Fibroblast of pulmonary artery (primary cell): ENCODE data around the gene HES4.
A peak's percentile ranks its signal among the peaks of the same experiment; 100 is the strongest.
"Not testable (repeated sequence)": the region's sequence is repeated elsewhere in the genome, so short reads cannot be mapped to it uniquely, and the experiment has no call there.

ENCODE experiments used
- DNase-seq: peaks from one replicate; pipeline ENCODE4 v3.0.0-alpha.2; 2010; ENCODE audit warnings: low read depth
- H3K4me3 ChIP-seq: replicated peaks from 2 replicates; pipeline ENCODE4 v1.5.1; 2011; ENCODE audit warnings: low read depth, mild to moderate bottlenecking, control low read depth, low read length, moderate library complexity
- TF ChIP-seq, protein P1 (sequence below): IDR thresholded peaks from 2 replicates; pipeline ENCODE4 v1.5.1; 2011; ENCODE audit warnings: mild to moderate bottlenecking, control low read depth, low read length, inconsistent platforms; ENCODE audit errors: missing control alignments

HES4 gene

DNA sequence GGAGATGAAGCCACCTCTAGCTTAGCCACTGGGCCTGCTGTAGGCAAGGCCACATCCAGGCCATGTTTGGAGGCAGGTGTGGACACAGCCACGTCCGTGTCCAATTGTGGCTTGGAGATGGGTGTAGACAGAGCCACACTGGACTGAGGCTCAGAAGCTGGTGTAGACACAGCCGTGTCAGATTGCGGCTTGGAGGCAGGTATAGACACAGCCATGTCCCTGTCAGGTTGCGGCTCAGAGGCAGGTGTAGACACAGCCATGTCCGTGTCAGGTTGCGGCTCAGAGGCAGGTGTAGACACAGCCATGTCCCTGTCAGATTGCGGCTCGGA lies 20.2 kb downstream of the HES4 start:
- DNase-seq = no peak
- TF ChIP-seq, protein P1, sequence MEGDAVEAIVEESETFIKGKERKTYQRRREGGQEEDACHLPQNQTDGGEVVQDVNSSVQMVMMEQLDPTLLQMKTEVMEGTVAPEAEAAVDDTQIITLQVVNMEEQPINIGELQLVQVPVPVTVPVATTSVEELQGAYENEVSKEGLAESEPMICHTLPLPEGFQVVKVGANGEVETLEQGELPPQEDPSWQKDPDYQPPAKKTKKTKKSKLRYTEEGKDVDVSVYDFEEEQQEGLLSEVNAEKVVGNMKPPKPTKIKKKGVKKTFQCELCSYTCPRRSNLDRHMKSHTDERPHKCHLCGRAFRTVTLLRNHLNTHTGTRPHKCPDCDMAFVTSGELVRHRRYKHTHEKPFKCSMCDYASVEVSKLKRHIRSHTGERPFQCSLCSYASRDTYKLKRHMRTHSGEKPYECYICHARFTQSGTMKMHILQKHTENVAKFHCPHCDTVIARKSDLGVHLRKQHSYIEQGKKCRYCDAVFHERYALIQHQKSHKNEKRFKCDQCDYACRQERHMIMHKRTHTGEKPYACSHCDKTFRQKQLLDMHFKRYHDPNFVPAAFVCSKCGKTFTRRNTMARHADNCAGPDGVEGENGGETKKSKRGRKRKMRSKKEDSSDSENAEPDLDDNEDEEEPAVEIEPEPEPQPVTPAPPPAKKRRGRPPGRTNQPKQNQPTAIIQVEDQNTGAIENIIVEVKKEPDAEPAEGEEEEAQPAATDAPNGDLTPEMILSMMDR = no peak
- H3K4me3 ChIP-seq = no peak overlapping the region

DNA sequence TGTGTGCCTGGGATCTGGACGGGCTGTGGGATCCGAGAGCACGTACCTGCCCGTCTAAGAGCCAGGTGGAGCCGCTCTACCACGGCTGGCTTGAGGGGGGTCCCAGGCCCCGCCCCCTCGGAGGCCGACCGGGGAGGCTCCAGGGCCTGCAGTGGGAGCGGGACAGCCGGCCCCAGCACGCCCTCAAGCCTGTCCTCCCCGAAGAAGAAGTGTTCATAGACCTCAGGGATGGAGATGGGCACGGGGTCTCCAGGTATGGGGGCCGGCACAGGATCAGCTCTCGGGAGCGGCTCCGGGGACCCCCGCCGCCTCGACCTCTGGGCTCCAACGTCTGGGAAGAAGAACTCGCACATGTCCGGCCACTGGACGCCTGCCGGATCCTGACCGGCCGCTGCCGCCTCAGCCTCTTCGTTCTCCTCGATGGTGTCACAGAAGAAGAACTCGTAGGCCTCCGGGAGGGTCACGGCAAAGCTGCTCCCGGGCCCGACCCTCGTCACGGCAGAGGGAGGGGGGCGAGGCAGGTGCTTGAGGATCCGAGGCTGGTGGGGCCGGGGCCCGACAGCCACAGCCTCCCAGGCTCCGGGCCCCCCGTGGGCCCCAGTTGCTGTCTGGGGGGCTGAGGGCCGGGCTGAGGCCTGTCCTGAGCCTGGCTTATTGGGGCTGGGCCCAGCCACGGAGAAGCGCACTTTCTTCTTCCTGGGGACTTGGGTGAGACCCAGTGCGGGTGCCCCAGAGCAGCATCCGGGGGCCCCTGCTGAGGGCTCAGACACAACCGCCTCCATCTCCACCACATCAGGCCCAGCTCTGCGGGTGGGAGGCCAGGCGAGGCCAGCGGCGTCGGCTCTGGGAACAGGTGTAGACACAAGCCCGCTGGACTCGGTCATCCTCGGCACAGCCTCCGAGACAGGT lies 20.8 kb downstream of the HES4 start:
- TF ChIP-seq, protein P1 = no peak
- H3K4me3 ChIP-seq = no peak overlapping the region
- no peak for DNase-seq

DNA sequence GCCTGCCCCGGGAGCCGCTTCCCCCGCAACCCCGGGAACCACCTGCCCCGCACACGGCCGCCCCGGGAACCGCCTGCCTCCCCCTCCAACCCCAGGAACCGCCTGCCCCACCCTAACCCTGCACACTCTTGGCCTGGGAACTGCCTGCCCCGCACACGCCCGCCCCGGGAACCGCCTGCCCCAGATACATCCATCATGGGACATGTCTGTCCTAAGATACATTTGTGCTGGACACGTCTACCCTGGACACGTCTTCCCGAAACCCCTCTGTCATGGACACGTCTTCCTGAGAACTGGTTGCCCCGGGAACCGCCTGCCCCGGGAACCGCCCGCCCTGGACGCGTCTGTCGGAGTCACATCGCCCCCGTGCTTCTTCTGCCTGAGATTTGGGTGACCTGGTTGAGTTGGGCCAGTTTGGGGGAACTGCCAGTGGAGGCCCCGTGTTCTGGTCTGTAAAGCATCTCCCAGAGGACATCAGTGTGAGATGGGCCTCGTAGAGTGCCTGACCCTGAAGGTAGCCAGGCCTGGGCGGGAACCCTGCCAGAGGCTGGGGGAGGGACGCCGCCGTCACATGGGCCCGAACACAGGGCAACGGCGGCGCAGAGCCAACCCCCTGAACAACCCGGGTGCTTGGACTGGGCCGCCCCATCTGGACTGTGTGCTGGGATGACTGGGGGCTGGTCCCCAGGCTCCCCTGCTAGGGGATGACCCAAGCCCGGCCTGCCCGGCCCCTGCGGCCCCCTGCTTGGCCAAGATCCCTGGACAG lies 21.6 kb downstream of the HES4 start:
- DNase-seq = no peak
- TF ChIP-seq, protein P1 = no peak
- H3K4me3 ChIP-seq = no peak overlapping the region

DNA sequence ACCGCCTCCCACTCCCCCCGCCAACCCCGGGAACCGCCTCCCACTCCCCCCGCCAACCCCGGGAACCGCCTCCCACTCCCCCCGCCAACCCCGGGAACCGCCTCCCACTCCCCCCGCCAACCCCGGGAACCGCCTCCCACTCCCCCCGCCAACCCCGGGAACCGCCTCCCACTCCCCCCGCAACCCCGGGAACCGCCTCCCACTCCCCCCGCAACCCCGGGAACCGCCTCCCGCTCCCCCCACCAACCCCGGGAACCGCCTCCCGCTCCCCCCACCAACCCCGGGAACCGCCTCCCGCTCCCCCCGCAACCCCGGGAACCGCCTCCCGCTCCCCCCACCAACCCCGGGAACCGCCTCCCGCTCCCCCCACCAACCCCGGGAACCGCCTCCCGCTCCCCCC lies 23.1 kb downstream of the HES4 start:
- not testable (repeated sequence) for H3K4me3 ChIP-seq, DNase-seq

DNA sequence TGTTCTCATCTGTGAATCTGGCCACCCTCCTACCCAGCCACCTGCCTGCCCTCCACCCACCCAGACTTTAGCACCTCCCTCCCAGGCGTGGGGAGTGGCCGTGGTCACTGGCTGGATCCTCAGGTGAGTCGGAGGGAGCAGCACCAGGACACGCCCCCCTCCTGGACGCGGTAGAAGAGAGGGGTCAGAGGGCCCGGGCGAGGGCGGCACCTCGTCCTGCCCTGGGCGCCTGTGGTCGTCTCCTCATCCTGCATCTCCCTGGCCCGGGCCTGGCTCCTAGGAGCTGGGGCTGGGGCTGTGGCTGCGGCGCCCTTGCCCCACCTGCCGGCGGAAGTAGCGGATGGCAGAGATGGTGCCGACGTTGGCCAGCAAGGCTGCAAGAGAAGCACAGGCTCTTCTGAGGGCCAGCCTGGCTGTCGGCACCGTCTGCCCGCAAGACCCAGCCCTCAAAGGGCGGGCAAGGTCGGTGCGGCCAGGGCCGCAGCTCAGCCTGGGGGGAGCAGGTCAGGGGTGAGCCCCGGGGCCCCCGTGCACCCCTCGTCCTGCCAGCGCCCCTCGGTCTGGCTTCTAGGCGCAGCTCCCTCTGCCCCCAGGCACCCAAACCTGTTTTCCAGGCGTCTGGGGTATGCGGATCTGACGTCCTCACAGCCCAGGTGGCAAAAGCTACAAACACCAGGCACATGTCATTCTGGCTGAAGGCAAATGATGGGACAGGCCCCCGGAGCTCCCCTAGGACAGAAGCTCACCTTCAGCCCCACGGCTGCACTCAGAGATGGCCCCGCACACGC lies 23.8 kb downstream of the HES4 start:
- TF ChIP-seq, protein P1 = peak; percentile 38
- no peak overlapping the region for H3K4me3 ChIP-seq
- peak; percentile 47 for DNase-seq

DNA sequence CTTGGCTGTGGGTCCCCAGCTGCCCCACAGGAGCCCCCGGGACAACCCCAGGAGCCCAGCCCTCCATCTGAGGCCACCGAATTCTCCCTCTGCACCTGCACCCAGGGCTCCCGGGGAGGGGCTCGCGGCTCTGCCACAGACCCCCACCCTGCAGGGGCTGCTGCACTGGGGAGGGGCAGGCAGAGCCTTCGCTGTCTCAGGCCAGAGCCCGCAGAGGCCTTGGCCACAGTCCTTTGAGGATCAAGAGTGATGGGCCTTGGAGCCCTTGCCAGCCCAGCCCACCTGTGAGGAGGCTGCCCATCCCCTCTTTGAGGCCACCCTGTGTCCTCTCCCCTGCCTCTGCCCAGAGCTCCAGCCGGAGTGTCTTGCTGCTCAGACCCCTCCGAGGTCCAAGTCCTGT lies 24.5 kb downstream of the HES4 start:
- TF ChIP-seq, protein P1 = no peak
- no peak for DNase-seq
- H3K4me3 ChIP-seq = no peak overlapping the region
